T-helper 9 cell (primary cell): Measurements from ENCODE around the gene CALCOCO2.
A peak's percentile ranks its signal among the peaks of the same experiment; 100 is the strongest.
"Not testable (repeated sequence)": the region's sequence is repeated elsewhere in the genome, so short reads cannot be mapped to it uniquely, and the experiment has no call there.

Source experiments
- DNase-seq: peaks from one replicate; pipeline ENCODE4 v3.0.0-alpha.2; 2020
- total RNA-seq, 2 donors: gene quantifications; one replicate each; lab custom pipeline; 2026; lab: John Stamatoyannopoulos, UW

CALCOCO2 gene
- 109 to 121 reads per million in 2 donors for total RNA-seq

GRCh38 chr17:48830840-48831548, at the start of gene CALCOCO2:
CALCOCO2 (plus strand) TSS chr17:48831035; CDS start chr17:48841708, 10,673 bp downstream.
- DNase-seq: peak; percentile 82

- DNase-seq: no peak
These were observed 43.0 kb upstream of the CALCOCO2 start for GRCh38 chr17:48787828-48788227.

- DNase-seq: no peak
These were observed 40.2 kb upstream of the CALCOCO2 start for GRCh38 chr17:48790607-48791127.

GRCh38 chr17:48791128-48792032, 39.5 kb upstream of the CALCOCO2 start:
- no peak for DNase-seq

- DNase-seq: no peak
These were observed 38.6 kb upstream of the CALCOCO2 start for GRCh38 chr17:48792033-48792798.

GRCh38 chr17:48795444-48796162, 35.2 kb upstream of the CALCOCO2 start:
- DNase-seq: no peak

- not testable (repeated sequence) for DNase-seq
These were observed 34.7 kb upstream of the CALCOCO2 start for GRCh38 chr17:48796163-48796522.

- no peak for DNase-seq
These were observed 31.6 kb upstream of the CALCOCO2 start for GRCh38 chr17:48799069-48799723.

GRCh38 chr17:48800626-48801217, 30.1 kb upstream of the CALCOCO2 start:
- no peak for DNase-seq

- DNase-seq: peak; percentile 63
These were observed 25.9 kb upstream of the CALCOCO2 start for GRCh38 chr17:48804936-48805411.

GRCh38 chr17:48809182-48809581, 21.7 kb upstream of the CALCOCO2 start:
- DNase-seq: no peak

- no peak for DNase-seq
These were observed 18.8 kb upstream of the CALCOCO2 start for GRCh38 chr17:48812001-48812400.

- peak; percentile 44 for DNase-seq
These were observed 16.3 kb upstream of the CALCOCO2 start for GRCh38 chr17:48814504-48814903.

- no peak for DNase-seq
These were observed 15.5 kb upstream of the CALCOCO2 start for GRCh38 chr17:48815311-48815710.

GRCh38 chr17:48816438-48816773, 14.4 kb upstream of the CALCOCO2 start:
- no peak for DNase-seq

GRCh38 chr17:48816774-48817590, 13.9 kb upstream of the CALCOCO2 start, which contains the start of gene TTLL6:
TTLL6 (minus strand) TSS chr17:48817229; CDS start chr17:48817072, 157 bp downstream.
- DNase-seq: peak; percentile 74

- DNase-seq: no peak
These were observed 12.4 kb upstream of the CALCOCO2 start for GRCh38 chr17:48818361-48818841.

- DNase-seq: no peak
These were observed 11.4 kb upstream of the CALCOCO2 start for GRCh38 chr17:48819466-48819865.

GRCh38 chr17:48820936-48821335, 9.9 kb upstream of the CALCOCO2 start:
- not testable (repeated sequence) for DNase-seq
